ENCODE results near the gene SNX8. TPM values are rescaled to one million over a fixed set of nuclear protein-coding genes. Genes with fewer than 3 reads are reported as not detected.

Gene SNX8
- total and polyA plus RNA-seq, 2 of the 13 experiments (the other 11 are each of a cell fraction or from before 2014, with no cell fraction given), result 20.6 to 45.2 TPM

GRCh38 chr7:2313450-2314208, 612 bp downstream of the SNX8 start (continued):
- TF ChIP-seq, protein P1, sequence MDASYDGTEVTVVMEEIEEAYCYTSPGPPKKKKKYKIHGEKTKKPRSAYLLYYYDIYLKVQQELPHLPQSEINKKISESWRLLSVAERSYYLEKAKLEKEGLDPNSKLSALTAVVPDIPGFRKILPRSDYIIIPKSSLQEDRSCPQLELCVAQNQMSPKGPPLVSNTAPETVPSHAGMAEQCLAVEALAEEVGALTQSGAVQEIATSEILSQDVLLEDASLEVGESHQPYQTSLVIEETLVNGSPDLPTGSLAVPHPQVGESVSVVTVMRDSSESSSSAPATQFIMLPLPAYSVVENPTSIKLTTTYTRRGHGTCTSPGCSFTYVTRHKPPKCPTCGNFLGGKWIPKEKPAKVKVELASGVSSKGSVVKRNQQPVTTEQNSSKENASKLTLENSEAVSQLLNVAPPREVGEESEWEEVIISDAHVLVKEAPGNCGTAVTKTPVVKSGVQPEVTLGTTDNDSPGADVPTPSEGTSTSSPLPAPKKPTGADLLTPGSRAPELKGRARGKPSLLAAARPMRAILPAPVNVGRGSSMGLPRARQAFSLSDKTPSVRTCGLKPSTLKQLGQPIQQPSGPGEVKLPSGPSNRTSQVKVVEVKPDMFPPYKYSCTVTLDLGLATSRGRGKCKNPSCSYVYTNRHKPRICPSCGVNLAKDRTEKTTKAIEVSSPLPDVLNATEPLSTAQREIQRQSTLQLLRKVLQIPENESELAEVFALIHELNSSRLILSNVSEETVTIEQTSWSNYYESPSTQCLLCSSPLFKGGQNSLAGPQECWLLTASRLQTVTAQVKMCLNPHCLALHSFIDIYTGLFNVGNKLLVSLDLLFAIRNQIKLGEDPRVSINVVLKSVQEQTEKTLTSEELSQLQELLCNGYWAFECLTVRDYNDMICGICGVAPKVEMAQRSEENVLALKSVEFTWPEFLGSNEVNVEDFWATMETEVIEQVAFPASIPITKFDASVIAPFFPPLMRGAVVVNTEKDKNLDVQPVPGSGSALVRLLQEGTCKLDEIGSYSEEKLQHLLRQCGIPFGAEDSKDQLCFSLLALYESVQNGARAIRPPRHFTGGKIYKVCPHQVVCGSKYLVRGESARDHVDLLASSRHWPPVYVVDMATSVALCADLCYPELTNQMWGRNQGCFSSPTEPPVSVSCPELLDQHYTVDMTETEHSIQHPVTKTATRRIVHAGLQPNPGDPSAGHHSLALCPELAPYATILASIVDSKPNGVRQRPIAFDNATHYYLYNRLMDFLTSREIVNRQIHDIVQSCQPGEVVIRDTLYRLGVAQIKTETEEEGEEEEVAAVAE (CRISPR knock-in tag; IDR thresholded peaks at IDR 0.05; ENCODE audit: borderline replicate concordance), result 0 out of 2 replicates have a peak, but pooled peaks have one; percentile 18
- TF ChIP-seq ZNF232 (CRISPR knock-in tag; IDR thresholded peaks at IDR 0.05; ENCODE audit: borderline replicate concordance) (0 out of 2 replicates have a peak, but pooled peaks have one; percentile 38), ZFP90 (CRISPR knock-in tag; IDR thresholded peaks at IDR 0.05; ENCODE audit: borderline replicate concordance) (0 out of 2 replicates have a peak, but pooled peaks have one; percentile 69), TAF1 (CRISPR knock-in tag; IDR thresholded peaks at IDR 0.05) (0 out of 2 replicates have a peak, but pooled peaks have one; percentile 15), E2F1 (CRISPR knock-in tag; IDR thresholded peaks at IDR 0.05) (peak; percentile 40; the same call in 1 of the 2 replicates), ZNF891 (CRISPR knock-in tag; IDR thresholded peaks at IDR 0.05) (0 out of 2 replicates have a peak, but pooled peaks have one; percentile 23), ZNF414 (CRISPR knock-in tag; IDR thresholded peaks at IDR 0.05) (peak; percentile 42; the same call in 1 of the 2 replicates), KDM5A (IDR thresholded peaks at IDR 0.05; ENCODE audit: borderline replicate concordance, low read length) (peak; percentile 66), HNF1B (CRISPR knock-in tag; IDR thresholded peaks at IDR 0.05) (peak; percentile 16; the same call in 1 of the 2 replicates), IRF2 (CRISPR knock-in tag; IDR thresholded peaks at IDR 0.05) (0 out of 2 replicates have a peak, but pooled peaks have one; percentile 10), STAT5B (CRISPR knock-in tag; IDR thresholded peaks at IDR 0.05) (no peak)
- TF ChIP-seq, protein P2, sequence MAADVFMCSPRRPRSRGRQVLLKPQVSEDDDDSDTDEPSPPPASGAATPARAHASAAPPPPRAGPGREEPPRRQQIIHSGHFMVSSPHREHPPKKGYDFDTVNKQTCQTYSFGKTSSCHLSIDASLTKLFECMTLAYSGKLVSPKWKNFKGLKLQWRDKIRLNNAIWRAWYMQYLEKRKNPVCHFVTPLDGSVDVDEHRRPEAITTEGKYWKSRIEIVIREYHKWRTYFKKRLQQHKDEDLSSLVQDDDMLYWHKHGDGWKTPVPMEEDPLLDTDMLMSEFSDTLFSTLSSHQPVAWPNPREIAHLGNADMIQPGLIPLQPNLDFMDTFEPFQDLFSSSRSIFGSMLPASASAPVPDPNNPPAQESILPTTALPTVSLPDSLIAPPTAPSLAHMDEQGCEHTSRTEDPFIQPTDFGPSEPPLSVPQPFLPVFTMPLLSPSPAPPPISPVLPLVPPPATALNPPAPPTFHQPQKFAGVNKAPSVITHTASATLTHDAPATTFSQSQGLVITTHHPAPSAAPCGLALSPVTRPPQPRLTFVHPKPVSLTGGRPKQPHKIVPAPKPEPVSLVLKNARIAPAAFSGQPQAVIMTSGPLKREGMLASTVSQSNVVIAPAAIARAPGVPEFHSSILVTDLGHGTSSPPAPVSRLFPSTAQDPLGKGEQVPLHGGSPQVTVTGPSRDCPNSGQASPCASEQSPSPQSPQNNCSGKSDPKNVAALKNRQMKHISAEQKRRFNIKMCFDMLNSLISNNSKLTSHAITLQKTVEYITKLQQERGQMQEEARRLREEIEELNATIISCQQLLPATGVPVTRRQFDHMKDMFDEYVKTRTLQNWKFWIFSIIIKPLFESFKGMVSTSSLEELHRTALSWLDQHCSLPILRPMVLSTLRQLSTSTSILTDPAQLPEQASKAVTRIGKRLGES (CRISPR knock-in tag; IDR thresholded peaks at IDR 0.05; ENCODE audit: borderline replicate concordance), result no peak
- TF ChIP-seq, protein P3, sequence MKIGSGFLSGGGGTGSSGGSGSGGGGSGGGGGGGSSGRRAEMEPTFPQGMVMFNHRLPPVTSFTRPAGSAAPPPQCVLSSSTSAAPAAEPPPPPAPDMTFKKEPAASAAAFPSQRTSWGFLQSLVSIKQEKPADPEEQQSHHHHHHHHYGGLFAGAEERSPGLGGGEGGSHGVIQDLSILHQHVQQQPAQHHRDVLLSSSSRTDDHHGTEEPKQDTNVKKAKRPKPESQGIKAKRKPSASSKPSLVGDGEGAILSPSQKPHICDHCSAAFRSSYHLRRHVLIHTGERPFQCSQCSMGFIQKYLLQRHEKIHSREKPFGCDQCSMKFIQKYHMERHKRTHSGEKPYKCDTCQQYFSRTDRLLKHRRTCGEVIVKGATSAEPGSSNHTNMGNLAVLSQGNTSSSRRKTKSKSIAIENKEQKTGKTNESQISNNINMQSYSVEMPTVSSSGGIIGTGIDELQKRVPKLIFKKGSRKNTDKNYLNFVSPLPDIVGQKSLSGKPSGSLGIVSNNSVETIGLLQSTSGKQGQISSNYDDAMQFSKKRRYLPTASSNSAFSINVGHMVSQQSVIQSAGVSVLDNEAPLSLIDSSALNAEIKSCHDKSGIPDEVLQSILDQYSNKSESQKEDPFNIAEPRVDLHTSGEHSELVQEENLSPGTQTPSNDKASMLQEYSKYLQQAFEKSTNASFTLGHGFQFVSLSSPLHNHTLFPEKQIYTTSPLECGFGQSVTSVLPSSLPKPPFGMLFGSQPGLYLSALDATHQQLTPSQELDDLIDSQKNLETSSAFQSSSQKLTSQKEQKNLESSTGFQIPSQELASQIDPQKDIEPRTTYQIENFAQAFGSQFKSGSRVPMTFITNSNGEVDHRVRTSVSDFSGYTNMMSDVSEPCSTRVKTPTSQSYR (CRISPR knock-in tag; IDR thresholded peaks at IDR 0.05; ENCODE audit: borderline replicate concordance), result no peak

Data from HepG2 (cell line).